SIG-M5 treated with dmso at 0.1 percent for 504 hours (cell line): ENCODE measurements around the gene OR2M7.
A peak's percentile ranks its signal among the peaks of the same experiment; 100 is the strongest.
"Not testable (repeated sequence)": the region's sequence is repeated elsewhere in the genome, so short reads cannot be mapped to it uniquely, and the experiment has no call there.

Experiments
- DNase-seq: peaks from one replicate; lab custom pipeline; 2025; ENCODE audit not compliant: unreplicated experiment; lab: John Stamatoyannopoulos, UW

Gene OR2M7

DNA sequence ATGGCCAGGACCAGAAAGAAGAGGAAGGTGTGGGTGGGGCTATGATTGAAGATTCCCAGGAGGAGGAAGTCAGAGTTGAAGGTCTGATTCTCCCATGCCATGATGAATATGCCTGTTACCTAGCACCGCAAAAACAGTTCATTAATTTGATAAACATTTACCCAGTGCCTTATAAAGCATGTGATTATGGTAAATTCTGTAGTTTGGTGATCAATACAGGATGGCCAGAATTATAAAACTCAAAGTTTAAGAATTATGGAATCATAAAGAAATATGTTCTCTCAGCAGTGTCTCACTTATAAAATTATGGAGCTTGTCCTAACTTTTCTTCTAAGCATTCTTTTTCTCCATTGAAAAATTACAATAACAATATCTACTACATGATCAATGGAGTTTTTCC, at the start of gene OR2M7:
TSS of gene OR2M7 (minus strand) at position 101 of the 400 bp plus-strand sequence. CDS start at position 101, 0 bp downstream.
- no peak for DNase-seq

DNA sequence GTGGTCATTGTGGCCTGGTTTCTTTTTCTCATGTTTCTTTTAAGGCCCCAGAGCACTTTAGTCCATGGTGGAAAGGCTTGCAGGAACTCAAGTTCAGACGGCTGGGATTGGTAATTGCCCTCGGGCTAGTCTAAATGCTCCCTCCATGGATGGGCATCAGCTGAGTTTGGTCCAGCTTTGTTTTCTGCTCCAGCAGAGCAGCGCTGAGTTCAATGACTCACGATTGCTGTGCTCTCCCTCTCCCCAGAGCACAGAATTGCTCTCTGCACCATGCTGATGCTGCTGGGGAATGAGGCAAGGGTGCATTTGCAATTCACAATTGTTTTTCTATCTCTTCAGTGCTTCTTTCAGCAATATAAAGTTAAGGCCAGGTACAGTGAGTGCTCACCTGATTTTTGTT, 49.4 kb upstream of the OR2M7 start:
- DNase-seq: no peak

GRCh38 chr1:248372394-248372793, 48.0 kb upstream of the OR2M7 start:
- no peak for DNase-seq

DNA sequence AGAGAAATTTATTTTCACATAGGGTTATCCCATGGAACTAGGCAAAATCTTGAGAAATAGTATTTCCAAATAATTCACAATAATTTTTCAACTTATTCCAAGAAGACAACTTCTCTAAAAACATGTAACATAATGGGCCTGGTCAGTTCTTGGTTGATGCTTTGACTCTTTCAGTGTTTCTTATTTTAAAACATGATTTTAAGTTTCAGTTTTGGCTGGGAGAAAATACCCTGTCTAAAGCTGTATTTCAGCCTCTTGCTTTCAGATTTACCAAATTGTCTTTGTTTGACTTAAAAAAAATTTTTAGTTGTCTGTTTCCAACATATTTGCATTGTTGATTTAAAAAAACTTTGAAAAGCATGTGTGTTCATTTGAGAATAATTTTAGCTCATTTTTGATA, 42.2 kb upstream of the OR2M7 start:
- no peak for DNase-seq

- no peak for DNase-seq
These were observed 36.9 kb upstream of the OR2M7 start, which contains the start of gene OR2T4 for GRCh38 chr1:248361121-248361715. TSS of gene OR2T4 (plus strand) at chr1:248361665. CDS start at chr1:248361665, 0 bp downstream.

DNA sequence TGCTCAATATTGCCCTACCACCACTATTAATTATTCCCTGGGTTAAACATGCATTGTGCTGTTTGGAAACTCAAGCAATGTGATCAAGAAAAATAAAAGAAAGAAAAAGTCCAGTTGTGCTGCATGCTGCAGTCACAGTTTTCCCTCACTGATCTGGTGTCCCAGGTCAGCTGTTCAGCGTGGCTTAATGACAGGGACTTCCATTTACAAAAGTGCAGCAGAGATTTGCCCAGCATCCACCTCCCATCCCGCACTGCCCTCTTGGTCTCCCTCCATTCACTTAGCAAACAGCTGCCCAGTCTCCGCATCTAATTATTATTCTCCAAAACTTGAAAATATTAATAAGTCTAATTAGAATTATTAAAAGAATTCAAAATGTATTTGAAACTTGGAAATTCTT, 35.0 kb upstream of the OR2M7 start:
- no peak for DNase-seq

GRCh38 chr1:248348475-248348874, 24.1 kb upstream of the OR2M7 start, which contains the start of gene OR14C36:
TSS of gene OR14C36 (plus strand) at chr1:248348775. CDS start at chr1:248348775, 0 bp downstream.
- DNase-seq: no peak

DNA sequence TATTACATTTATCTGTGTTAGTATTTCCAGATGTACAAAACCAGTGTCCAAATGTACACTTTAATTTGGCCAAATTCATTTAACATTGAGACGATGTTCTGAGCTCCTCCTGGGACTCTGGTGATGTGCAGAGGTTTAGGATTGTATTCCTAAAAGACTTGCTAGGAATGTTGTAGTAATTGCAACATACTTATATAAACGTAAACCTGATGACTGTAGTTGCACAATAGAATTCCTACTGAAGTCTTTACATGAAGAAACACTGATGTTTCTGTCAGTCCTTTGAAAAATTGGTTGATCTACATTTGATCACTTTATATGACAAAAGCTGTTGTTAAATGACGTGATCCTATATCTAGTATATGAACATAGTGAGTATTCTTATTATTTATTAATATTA, 19.1 kb upstream of the OR2M7 start:
- DNase-seq: no peak

- no peak for DNase-seq
These were observed 7.6 kb downstream of the OR2M7 start for GRCh38 chr1:248316796-248317195.

DNA sequence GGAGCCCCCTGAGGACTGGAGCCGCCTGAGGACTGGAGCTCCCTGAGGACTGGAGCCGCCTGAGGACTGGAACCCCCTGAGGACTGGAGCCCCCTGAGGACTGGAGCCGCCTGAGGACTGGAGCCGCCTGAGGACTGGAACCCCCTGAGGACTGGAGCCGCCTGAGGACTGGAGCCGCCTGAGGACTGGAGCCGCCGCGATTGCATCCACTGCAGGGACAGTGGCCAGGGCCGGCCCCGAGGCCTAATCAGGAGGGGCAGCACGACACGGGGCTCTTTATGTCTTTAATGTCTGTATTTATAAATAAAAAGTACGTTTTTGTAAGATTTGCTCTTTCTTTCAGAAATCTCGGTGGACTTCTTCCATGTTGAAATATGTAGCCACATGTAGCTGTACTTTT, 17.6 kb downstream of the OR2M7 start:
- not testable (repeated sequence) for DNase-seq

- DNase-seq: no peak
These were observed 18.3 kb downstream of the OR2M7 start for GRCh38 chr1:248306103-248306502.

- not testable (repeated sequence) for DNase-seq
These were observed 18.7 kb downstream of the OR2M7 start for GRCh38 chr1:248305672-248306071.

- DNase-seq: no peak
These were observed 21.0 kb downstream of the OR2M7 start, which contains the start of gene OR2T12 for GRCh38 chr1:248303324-248303723. TSS of gene OR2T12 (minus strand) at chr1:248303424. CDS start at chr1:248295578, 7,846 bp downstream.

DNA sequence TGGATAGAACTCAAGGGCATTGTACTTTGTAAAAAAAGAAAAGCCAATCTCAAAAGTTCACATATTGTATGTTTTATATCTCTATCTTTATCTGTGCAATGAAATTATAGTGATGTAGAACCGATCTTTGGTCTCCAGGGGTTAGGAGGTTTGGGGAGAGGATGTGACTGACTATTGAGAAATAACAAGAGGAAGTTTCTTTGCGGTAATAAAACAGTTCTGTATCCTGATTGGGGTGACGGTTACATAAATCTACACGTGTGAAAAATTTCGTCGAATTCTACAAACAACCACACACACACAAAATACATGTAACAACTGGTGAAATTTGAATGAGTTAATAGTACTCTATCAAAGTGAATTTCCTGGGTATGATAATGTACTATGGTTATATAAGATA, 36.0 kb downstream of the OR2M7 start:
- DNase-seq: peak; percentile 39

GRCh38 chr1:248277876-248278275, 46.5 kb downstream of the OR2M7 start, which contains the start of gene OR2T33:
TSS of gene OR2T33 (minus strand) at chr1:248277976. CDS start at chr1:248273814, 4,162 bp downstream.
- DNase-seq: no peak
